HFFc6 (cell line): Measurements from ENCODE around the gene TSKS. TPM values are rescaled to one million over a fixed set of nuclear protein-coding genes. Genes with fewer than 3 reads are reported as not detected.

Experiments
- DNase-seq: peaks from one replicate; pipeline ENCODE4 v3.0.0-alpha.2; 2018
- H3K27ac Mint-ChIP-seq: 2 replicates; pipeline ENCODE4 v1.8.0; 2020; ENCODE audit warnings: mild to moderate bottlenecking, mixed read lengths
- H3K27me3 Mint-ChIP-seq: 2 replicates; pipeline ENCODE4 v1.8.0; 2021; ENCODE audit warnings: mild to moderate bottlenecking, moderate library complexity, mixed read lengths; ENCODE audit not compliant: insufficient read depth
- H3K36me3 Mint-ChIP-seq: 2 replicates; pipeline ENCODE4 v1.8.0; 2021; ENCODE audit warnings: low read depth, mixed read lengths
- H3K4me1 Mint-ChIP-seq: 2 replicates; pipeline ENCODE4 v1.8.0; 2020; ENCODE audit warnings: low read depth, mixed read lengths
- H3K4me3 Mint-ChIP-seq: 2 replicates; pipeline ENCODE4 v1.8.0; 2020; ENCODE audit warnings: mild to moderate bottlenecking, moderate library complexity, mixed read lengths
- H3K9me3 Mint-ChIP-seq: 2 replicates; pipeline ENCODE4 v1.8.0; 2020; ENCODE audit warnings: mild to moderate bottlenecking, mixed read lengths
- CTCF ChIP-seq: fragments of 200-600 bp; sonication (generic); IDR thresholded peaks from 2 replicates; pipeline ENCODE4 v1.5.0; 2021; ENCODE audit warnings: antibody characterized with exemption, mild to moderate bottlenecking
- total RNA-seq, 6 experiments: library from RNA; stranded (reverse); fragmentation: NEBNext Ultra II Directional; extraction: Animal tissue kit (Norgen Biotek cat#: 25700); gene quantifications; 2 replicates in 1 of 6; 3 replicates in 5 of 6; pipeline ENCODE4 v1.2.3, GENCODE V29; 2021

TSKS gene
- total RNA-seq, 6 experiments from 2014 or later = not detected

- peak overlapping the region; percentile 89 for H3K4me3 Mint-ChIP-seq
- peaks cover 6% of the 10 kb centered on the region for H3K36me3 Mint-ChIP-seq
- DNase-seq = peak; percentile 57
- no peak for TF ChIP-seq CTCF
- H3K9me3 Mint-ChIP-seq = no peaks in the 10 kb centered on the region
- peak overlapping the region; percentile 82 for H3K27ac Mint-ChIP-seq
- peaks cover 27% of the 10 kb centered on the region for H3K4me1 Mint-ChIP-seq
- H3K27me3 Mint-ChIP-seq = peaks cover 11% of the 10 kb centered on the region
Measured at GRCh38 chr19:49808711-49809159, 45.6 kb upstream of the TSKS start.

GRCh38 chr19:49807904-49808675 is 45.0 kb upstream of the TSKS start:
- Mint-ChIP-seq H3K27me3 (peaks cover 11% of the 10 kb centered on the region), H3K36me3 (peaks cover 11% of the 10 kb centered on the region), H3K27ac (peak overlapping the region; percentile 82; the same call in 1 of the 2 replicates), H3K4me1 (peaks cover 26% of the 10 kb centered on the region), H3K4me3 (peak overlapping the region; percentile 89; the same call in 1 of the 2 replicates), H3K9me3 (no peaks in the 10 kb centered on the region)
- no peak for DNase-seq
- no peak for TF ChIP-seq CTCF

- H3K36me3 Mint-ChIP-seq = peaks cover 14% of the 10 kb centered on the region
Measured at GRCh38 chr19:49807058-49807903, 44.2 kb upstream of the TSKS start.

DNA sequence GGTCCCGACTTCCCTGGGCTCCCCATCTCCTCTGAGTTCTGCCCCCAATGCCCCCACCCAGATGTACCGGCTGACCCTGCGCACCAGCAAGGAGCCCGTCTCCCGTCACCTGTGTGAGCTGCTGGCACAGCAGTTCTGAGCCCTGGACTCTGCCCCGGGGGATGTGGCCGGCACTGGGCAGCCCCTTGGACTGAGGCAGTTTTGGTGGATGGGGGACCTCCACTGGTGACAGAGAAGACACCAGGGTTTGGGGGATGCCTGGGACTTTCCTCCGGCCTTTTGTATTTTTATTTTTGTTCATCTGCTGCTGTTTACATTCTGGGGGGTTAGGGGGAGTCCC is 43.5 kb upstream of the TSKS start:
- peaks cover 17% of the 10 kb centered on the region for H3K36me3 Mint-ChIP-seq
- no peak for TF ChIP-seq CTCF

More at GRCh38 chr19:49807058-49807903, 44.2 kb upstream of the TSKS start:
- H3K4me1 Mint-ChIP-seq = peaks cover 22% of the 10 kb centered on the region
- no peak overlapping the region for H3K4me3 Mint-ChIP-seq
- H3K27ac Mint-ChIP-seq = no peak overlapping the region; the same call in 1 of the 2 replicates
- TF ChIP-seq CTCF = no peak
- H3K9me3 Mint-ChIP-seq = no peaks in the 10 kb centered on the region
- DNase-seq = no peak
- H3K27me3 Mint-ChIP-seq = peaks cover 11% of the 10 kb centered on the region

GRCh38 chr19:49805822-49806619 is 42.9 kb upstream of the TSKS start:
- peaks cover 9% of the 10 kb centered on the region for H3K27me3 Mint-ChIP-seq
- peaks cover 20% of the 10 kb centered on the region for H3K4me1 Mint-ChIP-seq
- no peak for DNase-seq
- no peak overlapping the region; the same call in 1 of the 2 replicates for H3K27ac Mint-ChIP-seq
- no peaks in the 10 kb centered on the region for H3K9me3 Mint-ChIP-seq
- no peak overlapping the region for H3K4me3 Mint-ChIP-seq
- TF ChIP-seq CTCF = no peak
- peaks cover 17% of the 10 kb centered on the region for H3K36me3 Mint-ChIP-seq

More for the DNA sequence above, 43.5 kb upstream of the TSKS start:
- H3K27me3 Mint-ChIP-seq = peaks cover 11% of the 10 kb centered on the region
- no peak for DNase-seq
- H3K4me3 Mint-ChIP-seq = no peak overlapping the region
- no peaks in the 10 kb centered on the region for H3K9me3 Mint-ChIP-seq
- H3K27ac Mint-ChIP-seq = no peak overlapping the region; the same call in 1 of the 2 replicates
- peaks cover 20% of the 10 kb centered on the region for H3K4me1 Mint-ChIP-seq
